Spleen (tissue), 7 donors: Measurements from ENCODE around the gene TXNRD2.

Experiments used
- CTCF ChIP-seq, 11 experiments: fragments of 200-600 bp in 7 of 11; fragments of 450-650 bp in 4 of 11; sonication (generic) in 4 of 11; IDR thresholded peaks in 8 of 11; conservative IDR thresholded peaks in 3 of 11; 1 replicate in 7 of 11; 2 replicates in 4 of 11; pipeline versions ENCODE4 v1.4.0 to v1.8.0; 2016 to 2021; ENCODE audit warnings: antibody characterized with exemption in 11 of 11, inconsistent platforms in 4 of 11, mild to moderate bottlenecking in 1 of 11
- POLR2A ChIP-seq, 3 donors: fragments of 450-650 bp; IDR thresholded peaks; one replicate each; pipeline ENCODE4 v1.5.1; 2017; ENCODE audit warnings: antibody characterized with exemption in 3 of 3, mild to moderate bottlenecking in 1 of 3
- donor health status: DM: no; HTN: no; CAD: no; lungs with moderate emphysema.
- donor health status: DM: no; HTN: no; CAD: no.
- donor health status: DM: no; HTN: no; CAD: no.

DNA sequence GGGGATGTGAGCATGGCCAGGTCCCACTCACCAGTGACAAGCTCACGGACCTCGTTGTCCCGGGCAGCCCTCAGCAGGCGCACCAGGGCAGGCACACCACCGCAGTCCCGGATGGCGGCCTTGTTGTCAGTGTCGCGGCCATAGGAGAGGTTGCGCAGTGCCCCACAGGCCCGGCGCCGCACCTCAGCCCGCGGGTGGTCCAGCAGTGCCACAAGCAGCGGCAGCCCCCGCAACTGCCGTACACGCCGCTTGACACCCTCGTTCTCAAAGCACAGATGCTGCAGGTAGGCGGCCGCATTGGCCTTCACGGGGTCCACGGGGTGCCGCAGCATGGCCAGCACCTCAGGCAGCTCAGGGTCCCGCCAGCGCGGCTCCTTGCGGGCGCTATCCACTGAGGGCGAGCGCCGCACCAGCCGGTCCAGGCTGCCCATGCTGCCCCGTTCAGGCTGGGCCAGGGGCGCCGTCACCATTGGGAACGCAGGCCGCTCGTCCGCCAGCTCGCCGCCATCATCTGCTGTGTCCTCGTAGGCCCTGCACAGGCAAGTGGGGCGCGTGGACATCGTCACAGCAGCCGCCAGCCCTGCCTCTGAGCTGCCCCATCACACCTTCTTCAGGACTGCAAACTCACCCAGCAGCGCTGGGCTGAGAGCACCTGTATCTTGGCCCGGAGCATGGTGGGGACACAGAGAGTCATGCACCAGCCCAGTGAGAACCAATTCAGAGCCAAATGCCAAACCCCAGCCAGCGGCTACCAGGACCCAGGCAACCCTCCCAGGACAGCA, 38.3 kb upstream of the TXNRD2 start:
- TF ChIP-seq CTCF (IDR thresholded peaks at IDR 0.05 in 8 of 11, conservative IDR thresholded peaks at IDR 0.05 in 3 of 11) (no peak), POLR2A (IDR thresholded peaks at IDR 0.05) (no peak)
